HG02943 (cell line): ENCODE measurements around the gene EPS8.

Experiments used
- ATAC-seq: cut with Tn5 transposase; IDR thresholded peaks from one replicate; pipeline ENCODE4 v1.9.1; 2021; ENCODE audit warnings: mild to moderate bottlenecking, low read depth, moderate library complexity; ENCODE audit not compliant: unreplicated experiment

EPS8 gene

DNA sequence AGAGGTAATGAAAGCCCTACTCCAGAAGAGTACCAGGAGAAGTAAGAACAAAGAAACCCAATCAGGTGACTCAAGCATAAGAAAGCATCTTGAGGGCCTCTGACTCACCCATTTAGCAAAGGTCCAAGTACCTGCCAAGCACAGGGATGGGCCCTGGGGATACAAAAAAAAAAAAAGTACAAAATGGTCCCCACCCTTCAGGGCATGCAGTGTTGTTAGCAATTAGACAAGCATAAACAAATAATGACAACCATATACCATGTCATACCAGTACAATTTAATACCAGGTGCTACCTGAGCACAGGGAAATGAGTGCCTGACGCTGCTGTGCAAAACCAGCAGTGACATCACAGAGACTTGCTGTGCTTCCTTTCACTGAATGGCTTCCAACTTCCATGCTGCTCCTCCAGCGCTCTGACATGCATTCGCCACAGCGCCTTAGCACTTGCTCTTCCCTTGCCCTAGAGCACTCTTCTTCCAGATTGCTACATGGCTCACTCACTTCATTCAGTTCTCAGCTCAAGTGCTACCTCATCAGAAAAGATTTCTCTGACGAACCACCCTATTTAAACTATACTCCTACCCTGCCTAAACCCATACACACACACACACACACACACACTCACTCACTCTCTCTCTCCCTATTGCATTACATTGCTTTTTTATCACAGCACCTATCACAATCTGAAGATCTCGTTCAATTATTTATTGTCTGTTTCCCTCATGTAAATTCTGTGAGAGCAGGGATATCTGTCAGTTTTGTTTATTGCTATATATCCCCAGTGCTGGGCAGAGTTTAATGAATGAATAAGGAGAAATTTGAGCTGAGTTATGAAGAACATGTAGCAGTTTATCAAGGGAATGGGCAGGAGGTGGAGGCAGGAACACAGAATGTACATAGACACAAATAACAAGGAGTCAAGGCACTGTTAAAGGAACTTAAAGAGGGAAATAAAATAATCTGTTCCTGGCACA, 12.9 kb upstream of the EPS8 start:
- no peak for ATAC-seq

DNA sequence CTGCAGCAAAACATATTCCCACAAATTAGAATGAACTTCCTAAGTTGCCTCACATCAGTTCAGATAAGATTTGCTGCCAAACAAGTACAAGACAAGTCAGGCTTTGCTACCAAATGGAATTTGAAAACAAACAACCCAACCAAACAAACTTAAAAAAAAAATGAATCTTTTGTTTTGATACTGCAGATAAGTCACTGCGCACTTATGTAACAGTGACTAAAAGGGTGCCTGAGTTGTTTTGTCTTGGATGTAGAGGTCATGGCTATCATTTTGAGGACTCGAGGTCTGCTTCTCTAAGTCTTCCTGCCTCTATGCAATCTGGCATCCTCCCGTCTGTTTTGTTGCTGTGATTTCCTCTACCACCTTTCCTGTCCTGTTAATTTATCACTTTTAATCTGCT, 11.1 kb upstream of the EPS8 start:
- no peak for ATAC-seq

DNA sequence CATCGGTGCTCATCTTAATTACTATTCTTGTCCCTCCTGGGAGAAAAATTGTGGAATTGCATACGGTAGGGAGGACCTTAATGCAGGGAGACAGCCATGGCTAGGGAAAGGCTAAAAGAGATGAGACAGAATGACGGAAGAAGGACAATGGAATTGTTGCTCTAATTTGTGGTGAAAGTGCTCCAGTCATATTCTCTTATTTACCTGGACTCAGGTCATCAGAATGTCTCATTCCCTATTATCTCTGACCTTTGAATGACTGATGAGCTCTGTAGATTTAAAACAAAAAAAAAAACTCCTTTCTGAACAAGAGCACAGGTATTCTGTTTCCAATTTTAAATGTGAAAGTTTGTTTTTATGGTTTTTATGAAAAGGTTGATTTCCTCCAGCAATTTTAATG, 8.6 kb upstream of the EPS8 start:
- no peak for ATAC-seq

DNA sequence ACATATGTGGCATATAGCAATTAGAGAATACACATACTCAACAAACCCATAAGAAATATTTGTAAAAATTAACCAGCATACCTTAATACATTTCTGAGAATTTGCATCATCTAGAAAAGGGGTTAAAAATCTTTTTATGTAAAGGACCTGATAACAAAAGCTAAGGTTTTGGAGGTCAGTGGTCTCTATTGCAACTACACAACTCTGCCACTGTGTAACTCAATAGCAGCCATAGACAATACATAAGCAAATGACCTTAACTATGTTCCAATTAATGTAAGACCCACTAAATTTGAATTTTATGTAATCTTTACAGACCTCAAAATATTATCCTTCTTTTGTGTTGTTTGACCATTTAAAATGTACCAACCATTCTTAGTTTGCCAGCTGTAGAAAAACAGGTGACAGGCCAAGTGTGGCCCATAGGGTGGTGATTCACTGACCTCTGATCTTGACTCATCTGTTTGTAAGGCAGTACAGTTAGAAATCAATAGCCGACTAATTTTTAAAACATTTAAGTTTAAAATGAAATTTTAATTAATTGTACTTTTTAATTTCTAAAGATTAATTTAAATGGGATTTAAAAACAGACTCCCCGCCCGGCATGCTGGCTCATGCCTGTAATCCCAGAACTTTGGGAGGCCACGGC, 7.4 kb upstream of the EPS8 start:
- no peak for ATAC-seq

DNA sequence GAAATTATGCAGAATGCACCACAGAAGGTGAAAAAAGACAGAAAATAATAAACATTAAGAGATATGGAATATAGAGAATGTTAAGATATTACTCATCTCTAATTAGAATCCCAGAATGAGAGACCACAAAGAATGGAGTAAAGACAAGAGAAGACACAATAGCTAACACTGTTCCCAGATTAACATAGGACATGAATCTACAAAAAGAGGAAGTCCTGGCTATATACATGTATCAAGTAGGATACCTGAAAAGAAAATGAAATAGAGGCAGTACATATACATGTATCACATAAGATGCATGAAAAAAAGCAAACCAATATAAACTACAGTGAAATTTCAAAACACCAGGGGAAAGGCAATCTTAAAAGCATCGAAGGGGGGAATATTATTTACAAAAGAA, 5.6 kb upstream of the EPS8 start:
- ATAC-seq: no peak

DNA sequence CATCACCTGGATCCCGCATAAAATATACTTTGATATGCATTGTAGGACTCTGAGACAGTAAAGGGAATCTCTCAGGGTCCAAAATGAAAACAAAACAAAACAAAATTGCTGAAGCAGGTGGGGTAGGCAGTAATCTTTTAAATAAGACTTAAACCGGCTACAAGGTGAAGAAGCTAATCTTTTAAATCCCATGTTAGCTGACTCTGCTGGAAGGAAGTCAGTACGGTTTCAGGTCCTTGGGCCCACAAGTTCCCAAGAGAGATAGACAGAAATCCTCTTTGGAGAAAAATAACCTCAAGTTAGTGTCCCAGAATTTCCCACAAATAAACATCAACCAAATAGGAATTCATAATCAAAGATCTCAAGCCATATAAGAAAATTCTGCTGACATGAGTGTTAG, 5.0 kb upstream of the EPS8 start:
- no peak for ATAC-seq

DNA sequence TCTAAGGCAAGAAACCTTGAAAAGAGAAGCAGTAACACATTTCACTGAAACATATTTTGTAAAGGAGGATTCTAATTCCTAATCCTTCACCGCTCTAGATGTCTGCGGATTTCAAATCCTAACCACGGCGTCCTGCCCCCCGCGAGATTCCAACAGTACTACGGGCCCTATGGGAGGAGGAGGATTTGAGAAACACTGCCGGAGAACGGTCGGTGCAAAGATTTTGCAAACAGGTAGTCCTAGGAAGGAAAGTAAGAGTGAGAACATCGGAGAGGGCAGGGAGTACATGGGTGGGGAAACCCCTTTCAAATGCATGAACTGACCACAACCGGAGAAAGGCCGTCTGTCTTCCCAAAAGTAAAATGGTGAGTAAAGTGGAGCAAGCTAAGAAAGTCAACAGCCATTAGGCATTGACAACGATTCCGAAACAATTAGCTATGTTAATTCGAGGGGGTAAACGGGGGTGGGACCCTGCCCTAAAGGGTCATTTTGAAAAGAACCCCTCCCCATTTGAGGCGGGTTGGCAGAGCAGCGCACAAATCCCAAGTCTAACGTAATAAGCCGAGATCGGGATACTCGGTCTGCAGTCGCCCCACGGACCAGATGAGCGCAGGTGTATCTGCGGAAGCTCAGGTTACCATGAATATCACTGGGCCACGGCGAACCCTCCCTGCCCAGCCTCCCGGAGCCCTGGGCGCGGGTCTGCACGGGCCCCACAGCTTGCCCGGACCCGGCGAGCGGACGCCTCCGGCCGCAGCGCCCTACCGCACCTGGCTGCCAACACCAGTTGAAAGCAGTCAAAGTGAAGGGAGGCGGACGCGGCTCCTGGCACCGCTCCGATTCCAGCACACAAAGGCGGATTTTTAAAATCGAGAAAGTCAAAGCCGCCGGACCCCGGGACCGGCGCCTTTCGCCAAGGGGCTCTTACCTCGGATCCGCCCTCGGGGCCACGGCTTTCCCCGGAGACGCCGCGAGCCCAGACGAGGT, 662 bp downstream of the EPS8 start:
- peak; percentile 32 for ATAC-seq

DNA sequence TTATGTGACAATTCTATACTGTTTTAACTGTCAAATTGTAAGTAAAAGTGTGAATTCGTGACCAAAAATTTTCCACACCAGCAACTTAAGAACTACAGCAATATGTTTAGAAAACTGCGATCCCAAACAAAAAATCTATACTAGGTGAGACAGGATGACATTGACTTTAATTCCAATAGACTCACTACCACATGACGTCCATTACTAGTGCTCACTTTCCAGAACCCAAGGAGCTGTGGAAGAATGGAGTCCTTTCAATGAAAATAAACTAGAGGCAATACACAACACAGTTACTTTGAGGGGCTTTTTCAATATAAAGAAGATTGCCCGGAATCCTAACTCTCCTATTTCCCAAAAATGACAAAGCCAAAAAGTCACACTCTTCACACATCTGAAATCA, 1.4 kb downstream of the EPS8 start:
- no peak for ATAC-seq

DNA sequence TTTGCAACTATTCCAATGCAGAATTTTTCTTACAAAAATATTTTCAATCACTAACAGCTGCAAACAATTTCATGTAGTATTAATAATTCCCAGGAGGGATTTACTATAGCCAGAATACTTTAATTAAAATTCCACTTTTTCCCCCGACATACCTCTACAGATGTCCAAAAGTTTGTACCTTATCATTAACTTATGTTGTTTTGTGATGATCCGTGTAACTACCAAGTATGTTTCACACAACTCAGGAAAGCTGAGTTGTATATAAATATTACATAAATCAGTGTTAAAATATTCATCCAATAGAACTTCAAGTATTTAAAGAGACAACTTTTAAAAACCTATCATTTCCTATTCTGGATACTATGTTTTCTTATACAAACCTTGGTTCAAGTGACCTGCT, 2.4 kb downstream of the EPS8 start:
- ATAC-seq: no peak

DNA sequence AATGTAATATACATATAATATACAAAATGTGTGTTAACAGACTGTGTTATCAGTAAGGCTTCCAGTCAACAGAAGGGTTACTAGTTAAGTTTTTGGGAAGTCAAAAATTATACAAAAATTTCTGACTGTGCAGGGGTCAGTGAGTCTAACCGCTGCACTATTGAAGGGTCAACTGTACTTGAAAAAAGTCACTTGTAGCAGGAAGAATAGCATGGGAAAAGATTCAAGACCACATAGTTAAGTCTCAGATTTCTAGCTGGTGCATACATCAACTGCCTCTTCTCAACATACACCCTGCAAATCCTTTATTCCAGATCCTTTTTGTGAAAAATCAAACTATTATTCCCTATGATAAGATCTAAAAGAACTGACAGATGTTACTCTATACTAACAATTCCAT, 5.9 kb downstream of the EPS8 start:
- no peak for ATAC-seq

DNA sequence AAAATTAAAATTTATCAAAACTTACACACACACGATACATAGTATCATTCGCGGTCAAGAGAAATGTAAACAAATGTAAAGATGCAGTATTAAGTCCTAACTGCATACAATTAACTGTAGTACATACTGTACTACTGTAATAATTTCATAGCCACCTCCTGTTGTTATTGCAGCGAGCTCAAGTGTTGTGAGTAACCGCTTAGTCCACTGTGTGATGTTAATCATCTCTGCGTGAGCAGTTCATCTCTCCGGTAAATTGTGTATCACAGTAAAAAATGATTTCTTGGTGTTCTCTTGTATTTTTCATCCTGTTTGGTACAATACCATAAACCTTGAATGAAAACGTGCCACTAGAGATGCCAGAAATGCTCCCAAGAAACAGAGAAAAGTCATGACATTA, 6.5 kb downstream of the EPS8 start:
- ATAC-seq: no peak

DNA sequence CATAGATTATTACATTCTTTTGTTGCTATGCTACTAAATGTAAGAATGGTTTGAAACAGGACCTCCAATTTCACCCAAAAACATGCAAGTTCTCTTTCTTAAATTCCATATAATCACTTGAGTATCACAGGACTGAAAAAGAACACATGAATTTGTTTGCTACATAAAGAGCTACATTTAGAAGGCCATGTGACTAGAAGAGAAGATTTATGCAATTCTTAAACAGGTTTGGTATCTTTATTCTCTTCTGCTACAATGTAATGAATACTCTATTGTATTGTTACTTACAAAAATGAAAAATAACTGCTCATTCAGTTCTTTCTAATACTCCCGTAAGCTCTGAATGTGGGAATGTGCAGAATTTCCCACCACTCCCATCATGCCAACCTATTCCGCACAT, 9.3 kb downstream of the EPS8 start:
- ATAC-seq: no peak

DNA sequence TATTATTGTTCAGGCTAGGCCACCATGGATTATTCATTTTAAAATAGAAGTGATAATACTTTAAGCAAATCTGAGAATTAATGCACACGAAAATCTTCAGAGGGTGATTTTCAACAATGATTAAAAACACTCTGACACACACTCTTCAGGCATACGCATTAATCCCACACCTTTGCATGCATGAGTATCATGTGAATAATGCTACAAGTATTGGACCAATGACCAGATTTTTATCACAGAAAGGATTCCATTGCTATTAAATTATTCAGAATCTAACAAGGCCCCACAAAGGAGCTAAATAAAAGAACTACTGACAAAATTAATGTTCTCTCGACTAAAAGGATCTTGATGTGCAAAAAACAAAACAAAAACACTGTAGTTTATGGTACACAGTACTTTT, 11.1 kb downstream of the EPS8 start:
- no peak for ATAC-seq

DNA sequence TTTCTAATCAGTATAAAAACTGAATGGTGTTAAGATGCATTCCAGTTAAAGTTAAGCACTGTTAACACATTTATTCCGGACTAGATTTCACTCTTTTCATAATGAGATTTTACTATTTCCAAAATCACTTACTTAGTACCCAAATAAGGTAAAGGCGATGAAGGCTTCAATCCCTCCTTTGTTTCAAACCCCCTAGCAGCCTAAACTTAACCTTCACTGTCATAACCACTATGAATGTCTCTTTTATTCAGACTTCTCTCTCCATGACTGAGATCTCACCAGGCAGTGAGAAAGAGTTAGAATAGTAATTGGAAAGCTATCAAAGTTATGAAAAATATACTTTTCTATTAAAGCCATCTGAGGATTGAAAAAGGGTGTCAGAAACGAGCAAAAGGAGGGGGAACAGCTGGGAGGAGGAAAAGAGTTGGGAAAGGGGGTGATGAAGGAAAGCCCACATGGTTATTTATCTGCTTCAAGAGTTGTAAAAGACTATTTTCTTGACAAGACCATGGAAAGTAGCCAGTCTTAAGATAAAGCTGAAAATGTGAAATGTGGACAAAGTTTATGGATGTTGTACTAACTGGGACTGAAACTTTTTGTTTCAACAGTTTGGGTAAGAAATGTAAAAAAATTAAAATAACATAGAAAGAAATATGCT, 11.7 kb downstream of the EPS8 start:
- no peak for ATAC-seq

DNA sequence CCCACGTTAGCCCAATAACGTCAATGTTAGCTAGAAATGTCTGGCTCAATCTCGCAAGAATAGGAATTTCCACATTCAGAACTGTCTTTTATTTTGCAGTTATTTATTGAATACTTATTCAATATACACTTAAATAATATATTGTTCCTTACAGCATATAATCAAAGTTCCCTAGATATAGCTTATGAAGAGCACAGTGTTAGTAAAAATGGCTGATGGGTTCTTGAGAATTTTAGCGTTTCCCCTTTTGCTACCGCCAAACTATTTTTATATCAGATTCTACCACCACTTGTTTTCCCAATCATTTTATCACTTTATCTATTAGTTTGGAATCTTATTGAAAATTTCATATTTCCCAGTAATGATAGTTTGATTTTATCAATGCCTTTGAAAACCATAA, 12.7 kb downstream of the EPS8 start:
- no peak for ATAC-seq

DNA sequence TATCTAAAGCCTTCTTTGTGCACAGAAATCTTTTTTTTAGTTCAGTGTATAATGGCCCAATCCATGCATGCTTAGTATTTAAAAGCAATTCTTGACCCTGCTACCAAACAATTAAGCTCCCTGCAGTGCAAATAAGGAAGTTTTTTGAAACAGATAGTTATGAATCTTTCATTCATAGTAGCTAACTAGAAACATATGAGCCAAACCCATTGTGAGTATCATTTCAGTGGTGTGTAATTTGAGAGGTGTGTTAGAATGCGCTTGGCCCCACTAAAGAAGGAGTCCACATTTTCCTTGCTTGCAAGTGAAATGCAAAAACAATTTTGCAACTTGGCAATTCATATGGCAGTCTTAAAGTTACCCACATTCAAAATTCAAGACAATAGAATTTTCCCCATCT, 14.4 kb downstream of the EPS8 start:
- ATAC-seq: no peak

DNA sequence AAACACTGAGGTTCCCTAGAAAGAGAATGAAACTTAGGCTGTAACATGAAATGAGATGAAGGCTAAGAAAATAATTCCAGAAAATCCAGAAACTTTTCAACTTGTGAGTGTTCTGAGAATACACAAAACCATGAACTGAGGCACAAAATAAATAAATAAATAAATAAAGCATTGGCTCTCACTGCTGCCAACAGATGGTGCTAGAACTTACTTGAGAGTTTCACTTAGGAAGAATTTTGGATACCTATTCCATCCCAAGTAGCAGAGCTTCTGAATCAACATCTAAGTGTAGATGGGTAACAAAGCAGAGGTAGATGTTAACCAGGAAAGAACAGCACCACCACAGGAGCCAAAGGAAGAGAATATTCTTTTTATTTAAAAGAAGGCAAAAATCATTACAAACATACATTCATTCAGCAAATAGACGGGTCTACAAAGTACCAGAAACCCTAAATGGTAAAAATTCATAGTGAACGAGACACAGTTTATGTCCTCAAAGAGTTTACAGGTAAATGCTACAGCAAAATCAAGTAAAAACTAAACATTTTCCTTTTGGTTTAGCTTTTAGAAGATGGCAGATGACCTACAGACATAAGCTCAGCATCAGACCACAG, 16.7 kb downstream of the EPS8 start:
- ATAC-seq: no peak

DNA sequence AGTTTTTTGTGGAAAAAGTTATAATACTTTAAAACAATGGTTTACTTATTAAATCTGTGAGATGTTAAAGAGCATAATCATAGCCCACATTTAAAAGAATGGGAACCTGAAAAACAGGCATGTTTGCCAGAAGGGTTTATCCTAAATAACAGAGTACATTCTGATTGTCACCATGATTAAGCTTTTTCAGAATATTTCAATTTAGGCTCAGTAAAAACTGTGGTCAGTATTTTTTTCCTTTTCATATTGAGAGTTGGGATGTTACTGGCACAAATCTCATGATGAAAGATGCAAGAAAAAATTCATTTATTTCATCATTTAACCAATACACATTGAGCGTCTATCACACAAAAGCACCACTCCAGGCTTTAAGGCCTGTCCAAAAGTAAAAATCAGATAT, 18.6 kb downstream of the EPS8 start:
- ATAC-seq: no peak

DNA sequence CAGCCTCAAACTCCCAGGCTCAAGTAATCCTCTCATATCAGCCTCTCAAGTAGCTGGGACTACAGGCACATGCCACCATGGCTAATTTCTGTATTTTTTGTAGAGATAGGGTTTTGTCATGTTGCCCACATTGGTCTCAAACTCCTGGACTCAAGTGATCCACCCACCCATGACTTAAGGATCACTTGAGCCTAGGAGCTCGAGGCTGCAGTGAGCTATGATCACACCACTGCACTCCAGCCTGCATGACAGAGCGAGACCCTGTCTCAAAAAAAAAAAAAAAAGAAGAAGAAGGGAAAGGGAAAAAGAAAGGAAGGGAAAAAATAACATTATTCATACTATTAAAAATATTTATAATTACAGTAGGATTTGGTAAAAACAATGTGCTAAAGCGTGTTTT, 19.2 kb downstream of the EPS8 start:
- no peak for ATAC-seq

DNA sequence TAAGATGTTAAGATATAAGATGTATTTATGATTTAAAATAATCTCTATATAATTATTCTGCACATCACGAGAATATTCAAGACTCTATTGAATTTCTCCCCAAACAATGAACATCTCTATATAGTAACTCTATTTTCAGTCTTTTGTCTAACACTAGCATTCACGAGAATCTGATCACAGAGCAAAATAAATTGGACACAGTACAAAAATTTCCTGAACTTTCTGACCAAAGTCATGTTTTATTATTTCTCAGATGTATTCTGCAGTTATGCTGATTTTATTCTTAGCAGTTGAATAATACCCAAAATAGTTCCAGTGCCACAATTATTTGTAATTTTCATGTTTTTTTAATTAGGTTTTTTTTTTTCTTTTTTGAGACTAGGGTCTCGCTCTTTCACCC, 19.6 kb downstream of the EPS8 start:
- no peak for ATAC-seq
